Measurements from ENCODE around the gene KIAA0513.

DNA sequence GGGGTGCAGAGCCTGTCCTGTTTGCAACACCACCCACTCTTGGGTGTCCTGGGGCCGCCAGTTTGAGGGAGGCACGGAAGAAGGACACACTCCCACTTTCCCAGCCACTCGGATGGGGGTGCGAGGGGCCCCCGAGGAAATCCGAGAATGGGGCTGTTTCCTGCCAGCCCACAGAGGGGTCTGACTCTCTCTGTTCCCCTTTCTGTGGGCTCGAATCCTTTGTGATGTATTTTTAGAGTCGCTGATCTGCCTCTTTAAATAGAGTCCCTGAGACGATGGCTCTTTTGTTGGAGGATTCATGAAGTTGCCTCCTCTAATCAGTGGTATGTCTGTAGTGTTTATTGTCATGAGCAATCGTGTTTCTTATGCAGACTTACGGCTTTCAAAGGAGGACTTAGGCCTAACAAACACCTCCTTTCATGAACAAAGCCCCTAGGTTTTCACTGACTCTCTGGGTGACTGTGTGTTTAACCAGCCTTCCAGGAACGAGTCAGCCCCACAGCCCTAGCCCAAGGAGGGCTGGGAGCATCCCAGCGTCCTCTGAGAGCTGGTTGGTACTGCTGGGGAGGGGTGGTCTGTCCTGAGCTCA lies 55.5 kb downstream of the KIAA0513 start:
- TF ChIP-seq, protein P1, sequence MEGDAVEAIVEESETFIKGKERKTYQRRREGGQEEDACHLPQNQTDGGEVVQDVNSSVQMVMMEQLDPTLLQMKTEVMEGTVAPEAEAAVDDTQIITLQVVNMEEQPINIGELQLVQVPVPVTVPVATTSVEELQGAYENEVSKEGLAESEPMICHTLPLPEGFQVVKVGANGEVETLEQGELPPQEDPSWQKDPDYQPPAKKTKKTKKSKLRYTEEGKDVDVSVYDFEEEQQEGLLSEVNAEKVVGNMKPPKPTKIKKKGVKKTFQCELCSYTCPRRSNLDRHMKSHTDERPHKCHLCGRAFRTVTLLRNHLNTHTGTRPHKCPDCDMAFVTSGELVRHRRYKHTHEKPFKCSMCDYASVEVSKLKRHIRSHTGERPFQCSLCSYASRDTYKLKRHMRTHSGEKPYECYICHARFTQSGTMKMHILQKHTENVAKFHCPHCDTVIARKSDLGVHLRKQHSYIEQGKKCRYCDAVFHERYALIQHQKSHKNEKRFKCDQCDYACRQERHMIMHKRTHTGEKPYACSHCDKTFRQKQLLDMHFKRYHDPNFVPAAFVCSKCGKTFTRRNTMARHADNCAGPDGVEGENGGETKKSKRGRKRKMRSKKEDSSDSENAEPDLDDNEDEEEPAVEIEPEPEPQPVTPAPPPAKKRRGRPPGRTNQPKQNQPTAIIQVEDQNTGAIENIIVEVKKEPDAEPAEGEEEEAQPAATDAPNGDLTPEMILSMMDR (conservative IDR thresholded peaks at IDR 0.05; ENCODE audit: low read length) = no peak
- no peak for TF ChIP-seq EZH2phosphoT487 (IDR thresholded peaks at IDR 0.05; ENCODE audit: borderline replicate concordance)
